Measurements from ENCODE around the gene CELF4. TPM values are rescaled to one million over a fixed set of nuclear protein-coding genes. Genes with fewer than 3 reads are reported as not detected.

The CELF4 gene
- total and polyA plus RNA-seq, 10 of the 15 experiments (the other 5 are each of a cell fraction or from before 2014, with no cell fraction given) = 0.03 to 0.32 TPM; not detected in 8

DNA sequence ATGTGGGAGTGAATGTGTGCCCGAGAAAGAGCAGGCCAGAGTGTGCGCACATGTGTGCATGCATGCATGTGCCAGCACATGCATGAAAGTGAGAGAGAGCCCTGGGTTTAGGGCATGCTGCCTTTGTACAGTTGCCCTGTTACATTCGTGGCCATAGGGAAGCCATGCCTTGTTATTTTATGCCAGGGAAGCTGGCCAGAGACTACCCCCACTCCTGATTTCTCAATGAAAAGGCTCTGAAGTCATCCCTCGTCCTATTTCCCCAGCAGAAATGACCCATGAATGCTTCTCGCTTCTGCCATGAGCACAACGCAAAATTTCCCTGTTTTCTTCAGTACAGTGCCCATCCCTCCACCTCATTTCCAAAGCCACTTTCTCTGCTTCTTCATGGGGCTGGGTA, 143.0 kb downstream of the CELF4 start:
- CTCF ChIA-PET = no interaction called here
- POLR2A ChIA-PET = no interaction called here
- intact Hi-C loops (cut with micrococcal nuclease; ENCODE audit: unreplicated experiment) = loop anchor here (10.0 kb wide), 1 partner anchor 58 kb away; no protein-coding TSS in a partner anchor
- Histone ChIP-seq H3K27me3 (replicated peaks in 1 of 2; ENCODE audit: control insufficient read depth in 2 of 2, insufficient read depth in 2 of 2, low read length in 1 of 2) (0 out of 4 replicates have a peak, but pooled peaks cover 0 to 4% of the 10 kb centered on the region in 2 experiments), H2AFZ (ENCODE audit: control insufficient read depth, low read depth, low read length) (no peak overlapping the region), H3K36me3 (ENCODE audit: control insufficient read depth in 2 of 2, insufficient read depth in 2 of 2, low read length in 1 of 2) (no peaks in the 10 kb centered on the region), H3K4me2 (ENCODE audit: control insufficient read depth, insufficient read depth) (no peak overlapping the region), H3K27ac (ENCODE audit: control insufficient read depth, insufficient read depth) (no peak overlapping the region), H3K9me3 (replicated peaks; ENCODE audit: control insufficient read depth, insufficient read depth, low read length) (no peaks in the 10 kb centered on the region), H3K4me1 (ENCODE audit: control insufficient read depth, insufficient read depth, low read length) (no peaks in the 10 kb centered on the region), H3K4me3 (no peak overlapping the region), H3K79me2 (ENCODE audit: control insufficient read depth, insufficient read depth, low read length) (no peaks in the 10 kb centered on the region), H3K9ac (ENCODE audit: control insufficient read depth, insufficient read depth, low read length) (no peak overlapping the region), H4K20me1 (ENCODE audit: control insufficient read depth, insufficient read depth) (no peaks in the 10 kb centered on the region)
- TF ChIP-seq NR2F1 (conservative IDR thresholded peaks at IDR 0.05) = no peak
- no peak for TF ChIP-seq NFYB (IDR thresholded peaks at IDR 0.05; ENCODE audit: insufficient read depth, low read depth, low read length)
- no peak for TF ChIP-seq RB1 (IDR thresholded peaks at IDR 0.05; ENCODE audit: borderline replicate concordance)
- no peak for TF ChIP-seq EP300 (IDR thresholded peaks at IDR 0.05; ENCODE audit: borderline replicate concordance in 1 of 2, control insufficient read depth in 1 of 2, low read depth in 2 of 2, low read length in 2 of 2)
- no peak for TF ChIP-seq POLR2A (IDR thresholded peaks at IDR 0.05; ENCODE audit: low read depth, low read length)
- TF ChIP-seq RELA (IDR thresholded peaks at IDR 0.05; ENCODE audit: borderline replicate concordance, partially characterized antibody) = no peak
- WGBS (ENCODE audit: insufficient coverage, insufficient replicate concordance, low lambda C conversion rate, missing lambda C conversion rate) = 35% methylated on average over 6 of the region's 6 CpGs
- DNase-seq (ENCODE audit: low read depth, low spot score) (no peak), FAIRE-seq (no peak), ATAC-seq (no peak)
- SMC1A ChIA-PET (ENCODE audit: uncharacterized antibody, unreplicated experiment) = no interaction called here
- in situ Hi-C loops (cut with MboI) = no loop called here
- RAD21 ChIA-PET (ENCODE audit: unreplicated experiment) = no interaction called here
- no TSS peak for BruUV-seq (replicated peaks)

DNA sequence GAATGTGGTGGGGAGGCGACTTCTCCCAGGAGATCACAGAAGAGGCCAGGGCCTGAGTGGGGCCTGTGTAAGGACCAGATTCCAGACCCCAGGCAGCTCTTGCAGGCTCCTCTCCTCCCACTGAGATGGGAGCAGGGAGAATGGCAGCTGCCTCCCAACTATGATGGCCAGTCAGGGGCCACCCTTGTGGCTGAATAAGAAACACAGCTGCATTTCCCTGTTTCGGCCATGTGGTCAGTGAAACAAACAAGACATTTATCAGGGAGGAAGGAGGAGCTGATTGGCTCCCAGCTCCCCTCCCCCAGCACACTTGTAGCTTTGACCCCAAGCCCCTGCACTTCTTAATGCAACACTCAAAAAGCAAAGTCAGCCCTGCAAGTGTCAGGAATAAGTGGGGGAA, 143.5 kb downstream of the CELF4 start:
- TF ChIP-seq RB1 (IDR thresholded peaks at IDR 0.05; ENCODE audit: borderline replicate concordance) = no peak
- TF ChIP-seq RAD51 (IDR thresholded peaks at IDR 0.05) = no peak
- TF ChIP-seq SMAD1 (IDR thresholded peaks at IDR 0.05; ENCODE audit: low read depth, partially characterized antibody) = no peak
- TF ChIP-seq, protein P1, sequence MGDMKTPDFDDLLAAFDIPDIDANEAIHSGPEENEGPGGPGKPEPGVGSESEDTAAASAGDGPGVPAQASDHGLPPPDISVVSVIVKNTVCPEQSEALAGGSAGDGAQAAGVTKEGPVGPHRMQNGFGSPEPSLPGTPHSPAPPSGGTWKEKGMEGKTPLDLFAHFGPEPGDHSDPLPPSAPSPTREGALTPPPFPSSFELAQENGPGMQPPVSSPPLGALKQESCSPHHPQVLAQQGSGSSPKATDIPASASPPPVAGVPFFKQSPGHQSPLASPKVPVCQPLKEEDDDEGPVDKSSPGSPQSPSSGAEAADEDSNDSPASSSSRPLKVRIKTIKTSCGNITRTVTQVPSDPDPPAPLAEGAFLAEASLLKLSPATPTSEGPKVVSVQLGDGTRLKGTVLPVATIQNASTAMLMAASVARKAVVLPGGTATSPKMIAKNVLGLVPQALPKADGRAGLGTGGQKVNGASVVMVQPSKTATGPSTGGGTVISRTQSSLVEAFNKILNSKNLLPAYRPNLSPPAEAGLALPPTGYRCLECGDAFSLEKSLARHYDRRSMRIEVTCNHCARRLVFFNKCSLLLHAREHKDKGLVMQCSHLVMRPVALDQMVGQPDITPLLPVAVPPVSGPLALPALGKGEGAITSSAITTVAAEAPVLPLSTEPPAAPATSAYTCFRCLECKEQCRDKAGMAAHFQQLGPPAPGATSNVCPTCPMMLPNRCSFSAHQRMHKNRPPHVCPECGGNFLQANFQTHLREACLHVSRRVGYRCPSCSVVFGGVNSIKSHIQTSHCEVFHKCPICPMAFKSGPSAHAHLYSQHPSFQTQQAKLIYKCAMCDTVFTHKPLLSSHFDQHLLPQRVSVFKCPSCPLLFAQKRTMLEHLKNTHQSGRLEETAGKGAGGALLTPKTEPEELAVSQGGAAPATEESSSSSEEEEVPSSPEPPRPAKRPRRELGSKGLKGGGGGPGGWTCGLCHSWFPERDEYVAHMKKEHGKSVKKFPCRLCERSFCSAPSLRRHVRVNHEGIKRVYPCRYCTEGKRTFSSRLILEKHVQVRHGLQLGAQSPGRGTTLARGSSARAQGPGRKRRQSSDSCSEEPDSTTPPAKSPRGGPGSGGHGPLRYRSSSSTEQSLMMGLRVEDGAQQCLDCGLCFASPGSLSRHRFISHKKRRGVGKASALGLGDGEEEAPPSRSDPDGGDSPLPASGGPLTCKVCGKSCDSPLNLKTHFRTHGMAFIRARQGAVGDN (IDR thresholded peaks at IDR 0.05) = no peak
- TF ChIP-seq EZH2 (IDR thresholded peaks at IDR 0.05; ENCODE audit: borderline replicate concordance, control insufficient read depth, low read depth, low read length) = no peak
- TF ChIP-seq, protein P2, sequence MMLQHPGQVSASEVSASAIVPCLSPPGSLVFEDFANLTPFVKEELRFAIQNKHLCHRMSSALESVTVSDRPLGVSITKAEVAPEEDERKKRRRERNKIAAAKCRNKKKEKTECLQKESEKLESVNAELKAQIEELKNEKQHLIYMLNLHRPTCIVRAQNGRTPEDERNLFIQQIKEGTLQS (IDR thresholded peaks at IDR 0.05; ENCODE audit: borderline replicate concordance, extremely low read depth, low read depth, low read length) = no peak
- 29% methylated on average over 2 of the region's 2 CpGs for WGBS (ENCODE audit: insufficient coverage, insufficient replicate concordance, low lambda C conversion rate, missing lambda C conversion rate)
- ChIA-PET CTCF (no interaction called here), SMC1A (ENCODE audit: uncharacterized antibody, unreplicated experiment) (interaction anchor here (0.6 kb wide), 1 partner anchor 847 kb away, joined by 5 read pairs; no protein-coding TSS in a partner anchor), RAD21 (ENCODE audit: unreplicated experiment) (no interaction called here), POLR2A (no interaction called here)
- ATAC-seq (no peak), DNase-seq (ENCODE audit: low read depth, low spot score) (no peak), FAIRE-seq (no peak)
- H4K20me1 ChIP-seq (ENCODE audit: control insufficient read depth, insufficient read depth) = no peaks in the 10 kb centered on the region
- H3K36me3 ChIP-seq (ENCODE audit: control insufficient read depth in 2 of 2, insufficient read depth in 2 of 2, low read length in 1 of 2) = no peaks in the 10 kb centered on the region
- no peak overlapping the region for H3K27ac ChIP-seq (ENCODE audit: control insufficient read depth, insufficient read depth)
- no peak overlapping the region for H2AFZ ChIP-seq (ENCODE audit: control insufficient read depth, low read depth, low read length)
- H3K27me3 ChIP-seq (replicated peaks in 1 of 2; ENCODE audit: control insufficient read depth in 2 of 2, insufficient read depth in 2 of 2, low read length in 1 of 2) = peaks cover 0 to 4% of the 10 kb centered on the region in 2 experiments; a peak in 1 of 4 replicates
- H3K4me3 ChIP-seq = no peak overlapping the region
- H3K79me2 ChIP-seq (ENCODE audit: control insufficient read depth, insufficient read depth, low read length) = no peaks in the 10 kb centered on the region
- no peaks in the 10 kb centered on the region for H3K9me3 ChIP-seq (replicated peaks; ENCODE audit: control insufficient read depth, insufficient read depth, low read length)
- no peaks in the 10 kb centered on the region for H3K4me1 ChIP-seq (ENCODE audit: control insufficient read depth, insufficient read depth, low read length)
- H3K4me2 ChIP-seq (ENCODE audit: control insufficient read depth, insufficient read depth) = no peak overlapping the region
- in situ Hi-C loops (cut with MboI) (no loop called here), intact Hi-C loops (cut with micrococcal nuclease; ENCODE audit: unreplicated experiment) (loop anchor here (10.0 kb wide), 1 partner anchor 57 kb away; no protein-coding TSS in a partner anchor)
- no TSS peak for BruUV-seq (replicated peaks)
- no peak overlapping the region for H3K9ac ChIP-seq (ENCODE audit: control insufficient read depth, insufficient read depth, low read length)

All from GM12878 (cell line).